Effector memory CD4-positive, alpha-beta T cell (primary cell): ENCODE results near the gene PLPP3.
"Not testable (repeated sequence)": the region's sequence is repeated elsewhere in the genome, so short reads cannot be mapped to it uniquely, and the experiment has no call there.

Experiments used
- DNase-seq, 3 donors: peaks; one replicate each; pipeline ENCODE4 v3.0.0-alpha.2; 2020
- H3K27ac ChIP-seq: 2 replicates; pipeline ENCODE4 v1.7.0; 2013; ENCODE audit warnings: mild to moderate bottlenecking, low read length, moderate library complexity; ENCODE audit not compliant: insufficient read depth, poor library complexity, severe bottlenecking
- H3K27me3 ChIP-seq: replicated peaks from 2 replicates; pipeline ENCODE4 v1.7.0; 2013; ENCODE audit warnings: mild to moderate bottlenecking, low read length; ENCODE audit not compliant: insufficient read depth, control insufficient read depth, poor library complexity, severe bottlenecking
- H3K36me3 ChIP-seq: 2 replicates; pipeline ENCODE4 v1.7.0; 2013; ENCODE audit warnings: mild to moderate bottlenecking, low read length, moderate library complexity; ENCODE audit not compliant: control insufficient read depth, insufficient read depth
- H3K4me1 ChIP-seq: 2 replicates; pipeline ENCODE4 v1.7.0; 2013; ENCODE audit warnings: low read length, mild to moderate bottlenecking; ENCODE audit not compliant: control insufficient read depth, insufficient read depth, poor library complexity, severe bottlenecking
- H3K4me3 ChIP-seq: 2 replicates; pipeline ENCODE4 v1.7.0; 2013; ENCODE audit warnings: low read length, low read depth, mild to moderate bottlenecking; ENCODE audit not compliant: insufficient read depth, poor library complexity, severe bottlenecking
- H3K9me3 ChIP-seq: 2 replicates; pipeline ENCODE4 v1.7.0; 2013; ENCODE audit warnings: mild to moderate bottlenecking, low read length, moderate library complexity; ENCODE audit not compliant: control insufficient read depth
- total RNA-seq, 3 donors: gene quantifications; one replicate each; lab custom pipeline; 2026; lab: John Stamatoyannopoulos, UW

PLPP3 gene
- total RNA-seq = 0 reads per million in 3 donors

GRCh38 chr1:56578963-56579875, at the start of gene PLPP3:
TSS of gene PLPP3 (minus strand) at chr1:56579563. CDS start at chr1:56579016, 547 bp downstream.
- no peaks in the 10 kb centered on the region for H3K9me3 ChIP-seq
- H3K36me3 ChIP-seq = no peaks in the 10 kb centered on the region
- H3K4me1 ChIP-seq = no peaks in the 10 kb centered on the region
- H3K27me3 ChIP-seq = peaks cover 10% of the 10 kb centered on the region
- no peak within 1 kb of the TSS for H3K4me3 ChIP-seq
- H3K27ac ChIP-seq = no peak within 1 kb of the TSS
- DNase-seq = no peak

GRCh38 chr1:56627636-56628039, 48.3 kb upstream of the PLPP3 start:
- Histone ChIP-seq H3K36me3 (no peaks in the 10 kb centered on the region), H3K9me3 (no peaks in the 10 kb centered on the region), H3K27ac (no peak overlapping the region), H3K27me3 (no peaks in the 10 kb centered on the region), H3K4me3 (no peak overlapping the region), H3K4me1 (no peaks in the 10 kb centered on the region)
- DNase-seq = no peak

- no peak for DNase-seq
- no peaks in the 10 kb centered on the region for H3K9me3 ChIP-seq
- H3K4me1 ChIP-seq = no peaks in the 10 kb centered on the region
- H3K27me3 ChIP-seq = no peaks in the 10 kb centered on the region
- no peak overlapping the region for H3K27ac ChIP-seq
- H3K36me3 ChIP-seq = no peaks in the 10 kb centered on the region
- H3K4me3 ChIP-seq = no peak overlapping the region
These were observed 47.8 kb upstream of the PLPP3 start for GRCh38 chr1:56627019-56627635.

- Histone ChIP-seq H3K27ac (no peak overlapping the region), H3K4me1 (no peaks in the 10 kb centered on the region), H3K9me3 (no peaks in the 10 kb centered on the region), H3K4me3 (no peak overlapping the region), H3K36me3 (no peaks in the 10 kb centered on the region), H3K27me3 (no peaks in the 10 kb centered on the region)
- DNase-seq = no peak
These were observed 47.2 kb upstream of the PLPP3 start for GRCh38 chr1:56626546-56626945.

- Histone ChIP-seq H3K9me3 (no peaks in the 10 kb centered on the region), H3K27me3 (no peaks in the 10 kb centered on the region), H3K4me3 (no peak overlapping the region), H3K36me3 (no peaks in the 10 kb centered on the region), H3K27ac (no peak overlapping the region), H3K4me1 (no peaks in the 10 kb centered on the region)
- no peak for DNase-seq
These were observed 46.6 kb upstream of the PLPP3 start for GRCh38 chr1:56625819-56626440.

- DNase-seq = no peak
- Histone ChIP-seq H3K27me3 (no peaks in the 10 kb centered on the region), H3K36me3 (no peaks in the 10 kb centered on the region), H3K9me3 (no peaks in the 10 kb centered on the region), H3K4me1 (no peaks in the 10 kb centered on the region), H3K27ac (no peak overlapping the region), H3K4me3 (no peak overlapping the region)
These were observed 37.8 kb upstream of the PLPP3 start for GRCh38 chr1:56617141-56617540.

GRCh38 chr1:56610770-56611169, 31.4 kb upstream of the PLPP3 start:
- not testable (repeated sequence) for H3K27me3 ChIP-seq, H3K27ac ChIP-seq, H3K9me3 ChIP-seq, DNase-seq, H3K36me3 ChIP-seq, H3K4me1 ChIP-seq, H3K4me3 ChIP-seq

GRCh38 chr1:56610097-56610496, 30.7 kb upstream of the PLPP3 start:
- H3K9me3 ChIP-seq, H3K4me3 ChIP-seq, H3K27me3 ChIP-seq, H3K27ac ChIP-seq, H3K4me1 ChIP-seq, DNase-seq, H3K36me3 ChIP-seq: not testable (repeated sequence)

- not testable (repeated sequence) for H3K27ac ChIP-seq, H3K27me3 ChIP-seq, H3K36me3 ChIP-seq, DNase-seq, H3K4me1 ChIP-seq, H3K4me3 ChIP-seq, H3K9me3 ChIP-seq
These were observed 16.2 kb upstream of the PLPP3 start for GRCh38 chr1:56595397-56596191.
